NCI-H2107 treated with DMSO at 0.1 percent for 48 hours (cell line): Measurements from ENCODE around the gene KCNH4.
A peak's percentile ranks its signal among the peaks of the same experiment; 100 is the strongest.
"Not testable (repeated sequence)": the region's sequence is repeated elsewhere in the genome, so short reads cannot be mapped to it uniquely, and the experiment has no call there.

Experiments used
- DNase-seq: peaks from one replicate; lab custom pipeline; 2025; ENCODE audit not compliant: unreplicated experiment; lab: John Stamatoyannopoulos, UW

The KCNH4 gene

GRCh38 chr17:42180922-42181850 is at the start of gene KCNH4:
Gene KCNH4 (minus strand): TSS chr17:42181142. CDS start chr17:42180945, 197 bp downstream.
- DNase-seq = peak; percentile 65

- no peak for DNase-seq
Observed at GRCh38 chr17:42230225-42230624, 49.3 kb upstream of the KCNH4 start.

DNA sequence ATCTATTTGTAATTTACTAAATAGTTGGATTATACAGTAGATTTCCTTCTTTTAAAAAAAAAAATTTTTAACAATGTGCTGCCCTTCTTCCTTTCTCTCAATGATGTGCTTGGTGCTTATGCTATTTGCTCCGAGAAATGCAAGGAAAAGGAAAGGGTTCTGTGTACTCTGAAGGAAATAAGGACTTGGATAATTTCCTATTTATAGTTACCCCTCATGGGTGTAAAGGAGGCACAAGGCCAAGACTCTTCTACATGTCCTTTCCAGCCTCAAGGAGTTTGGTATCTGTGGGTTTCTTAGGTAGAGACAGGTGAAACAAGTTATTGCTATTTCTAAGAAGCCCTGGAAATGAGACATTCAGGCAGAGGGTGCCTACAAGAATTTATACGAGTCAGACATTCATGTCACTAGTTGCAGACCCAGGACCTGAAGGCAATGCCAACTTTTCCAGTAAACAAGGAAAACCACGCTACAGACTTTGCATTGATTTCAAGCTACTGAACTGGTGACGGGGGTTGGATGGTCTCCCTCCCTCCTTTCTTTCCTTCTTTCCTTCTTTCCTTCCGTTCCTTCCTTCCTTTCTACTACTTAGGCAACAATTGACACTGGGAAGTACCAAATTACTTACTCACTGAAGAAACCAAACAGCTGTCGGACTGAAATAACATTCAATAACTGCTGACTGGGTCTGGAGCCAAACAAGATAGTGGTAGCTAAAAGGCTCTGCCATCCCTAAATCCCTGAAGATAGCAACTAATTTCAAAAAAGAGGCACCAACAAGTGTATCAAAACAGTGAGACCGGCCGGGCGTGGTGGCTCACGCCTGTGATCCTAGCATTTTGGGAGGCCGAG is 47.1 kb upstream of the KCNH4 start:
- no peak for DNase-seq

- no peak for DNase-seq
Observed at GRCh38 chr17:42225646-42226045, 44.7 kb upstream of the KCNH4 start.

GRCh38 chr17:42224651-42225050 is 43.7 kb upstream of the KCNH4 start:
- no peak for DNase-seq

- DNase-seq = peak; percentile 47
Observed at GRCh38 chr17:42221886-42222745, 41.2 kb upstream of the KCNH4 start.

DNA sequence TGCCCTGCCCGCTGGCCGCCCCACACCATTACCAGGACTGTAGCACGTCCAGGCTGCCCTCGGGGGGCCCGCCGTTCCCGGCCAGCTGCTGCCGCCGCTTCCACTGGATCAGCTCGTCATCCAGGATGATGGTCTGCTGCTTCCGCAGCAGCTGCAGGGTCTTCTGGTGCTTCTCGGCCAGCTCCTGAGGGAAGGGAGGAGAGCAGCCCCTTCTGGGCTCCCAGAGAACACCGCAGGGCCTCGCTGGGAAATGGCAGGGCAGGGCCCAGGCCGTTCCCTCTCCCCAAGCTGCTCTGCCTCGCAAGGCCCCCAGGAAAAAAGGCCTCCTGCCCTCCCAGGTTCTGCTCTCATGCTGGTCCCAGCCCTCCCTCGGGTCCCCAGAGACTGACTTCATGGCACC is 38.3 kb upstream of the KCNH4 start:
- DNase-seq = not testable (repeated sequence)

- DNase-seq = no peak
Observed at GRCh38 chr17:42214156-42214555, 33.2 kb upstream of the KCNH4 start.

GRCh38 chr17:42212382-42212781 is 31.4 kb upstream of the KCNH4 start:
- no peak for DNase-seq

DNA sequence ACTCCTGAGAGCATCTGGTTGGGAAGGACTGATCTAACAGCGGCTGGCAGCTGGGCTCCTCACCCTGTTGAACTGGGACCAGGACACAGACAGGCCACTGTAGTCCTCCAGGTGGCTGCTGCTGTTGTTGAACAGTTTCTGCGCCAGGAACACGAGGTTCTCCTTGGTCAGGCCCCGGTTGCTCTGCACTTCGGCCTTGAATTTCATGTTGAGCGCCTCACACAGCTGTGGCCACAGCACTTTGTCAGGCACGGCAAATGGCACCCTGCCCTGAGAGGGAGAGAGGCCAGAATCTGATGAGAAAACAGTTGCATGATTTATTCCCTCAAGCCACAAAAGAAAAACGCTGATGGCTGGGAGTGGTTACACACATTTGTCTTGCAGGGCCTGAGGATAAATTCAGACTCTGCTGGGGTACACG is 31.0 kb upstream of the KCNH4 start:
- not testable (repeated sequence) for DNase-seq

- no peak for DNase-seq
Observed at GRCh38 chr17:42210046-42210445, 29.1 kb upstream of the KCNH4 start.

GRCh38 chr17:42206153-42206612 is 25.2 kb upstream of the KCNH4 start:
- not testable (repeated sequence) for DNase-seq

GRCh38 chr17:42203354-42203753 is 22.4 kb upstream of the KCNH4 start:
- no peak for DNase-seq

DNA sequence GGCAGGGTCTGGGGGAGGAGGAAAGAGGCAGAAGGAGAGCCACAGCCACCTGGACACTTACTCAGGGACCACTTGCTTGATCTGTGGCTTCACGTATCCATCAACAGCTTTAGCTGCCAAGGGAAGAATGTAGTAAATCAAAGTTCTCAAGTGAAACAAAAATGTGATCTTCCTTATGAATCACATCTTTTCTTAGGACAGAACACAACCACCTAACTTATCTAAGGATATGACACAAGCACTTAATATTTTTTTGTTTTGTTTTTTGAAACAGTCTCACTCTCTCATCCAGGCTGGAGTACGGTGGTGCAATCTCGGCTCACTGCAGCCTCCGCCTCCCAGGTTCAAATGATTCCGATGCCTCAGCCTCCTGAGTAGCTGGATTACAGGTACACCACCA is 21.8 kb upstream of the KCNH4 start:
- DNase-seq = no peak

- DNase-seq = no peak
Observed at GRCh38 chr17:42202159-42202558, 21.2 kb upstream of the KCNH4 start.

GRCh38 chr17:42201458-42201772 is 20.5 kb upstream of the KCNH4 start:
- DNase-seq = no peak

DNA sequence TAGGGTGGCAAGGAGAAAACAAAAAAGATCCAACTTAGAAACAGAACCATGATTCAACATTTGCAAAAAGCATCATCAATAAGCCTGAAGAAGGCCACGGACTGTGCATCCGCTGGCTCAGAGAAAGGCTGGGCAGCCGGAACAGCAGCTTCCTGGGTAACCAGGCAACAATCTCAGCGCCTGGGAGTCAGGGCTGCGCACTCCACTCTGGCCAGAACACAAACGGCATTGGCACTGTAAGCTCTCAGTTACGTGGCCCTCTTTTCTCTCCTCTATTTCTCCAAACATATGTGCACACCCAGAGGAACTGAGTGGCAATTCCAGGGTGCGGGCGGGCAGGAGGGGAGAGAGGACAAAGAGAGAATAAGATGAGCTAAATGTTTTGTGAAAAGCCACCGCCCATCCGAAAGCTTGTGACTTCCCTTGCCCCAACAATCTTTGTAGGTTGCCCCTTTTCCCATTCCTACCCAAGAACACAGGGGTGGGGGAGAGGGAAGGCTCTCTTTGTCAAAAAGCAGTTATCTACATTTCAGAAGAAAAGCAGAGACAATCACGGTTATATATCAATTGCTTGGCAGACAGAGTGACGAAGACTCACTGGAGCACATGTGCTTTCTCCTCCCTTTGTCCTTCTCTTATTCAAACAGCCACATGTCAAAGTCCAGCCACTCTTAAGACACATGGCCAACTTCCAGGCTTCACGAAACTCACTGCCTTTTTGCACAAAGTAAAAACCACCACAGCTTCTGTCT is 19.9 kb upstream of the KCNH4 start:
- DNase-seq = no peak

- no peak for DNase-seq
Observed at GRCh38 chr17:42199416-42200011, 18.6 kb upstream of the KCNH4 start.

DNA sequence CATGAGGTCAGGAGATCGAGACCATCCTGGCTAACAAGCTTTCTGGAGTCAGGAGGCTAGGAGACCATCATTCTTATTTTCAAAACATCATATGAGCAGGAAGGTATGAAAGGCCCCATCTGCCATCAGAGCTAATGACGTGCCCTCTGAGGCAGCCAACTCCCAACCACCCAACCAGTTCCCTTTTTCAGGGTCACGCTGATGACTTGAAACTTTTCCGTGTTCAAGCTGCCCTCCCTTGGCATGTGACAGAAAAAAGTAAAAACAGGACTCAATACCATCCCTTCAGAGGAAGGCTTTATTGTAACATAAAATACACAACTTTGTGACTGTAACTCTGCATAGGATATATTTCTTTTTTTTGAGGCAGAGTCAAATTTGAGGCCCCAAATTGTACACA is 18.0 kb upstream of the KCNH4 start:
- no peak for DNase-seq
